Spleen (tissue), 11 donors: ENCODE measurements around the gene UBA3. TPM values are rescaled to one million over a fixed set of nuclear protein-coding genes. Genes with fewer than 3 reads are reported as not detected.
A peak's percentile ranks its signal among the peaks of the same experiment; 100 is the strongest.

ENCODE experiments used
- DNase-seq: peaks from one replicate; pipeline ENCODE4 v3.0.0-alpha.2; 2020
- H3K27ac ChIP-seq, 8 donors: fragments of 200-600 bp; sonication (generic) in 7 of 8; 1 replicate in 4 of 8; 2 replicates in 4 of 8; pipeline versions ENCODE4 v1.5.0 to v1.8.0; 2016 to 2021; ENCODE audit warnings: inconsistent platforms in 4 of 8, mild to moderate bottlenecking in 4 of 8, moderate library complexity in 1 of 8
- H3K27me3 ChIP-seq, 7 donors: fragments of 200-600 bp; sonication (generic) in 6 of 7; replicated peaks in 1 of 7; 1 replicate in 4 of 7; 2 replicates in 3 of 7; pipeline versions ENCODE4 v1.5.0 to v1.8.0; 2016 to 2021; ENCODE audit warnings: inconsistent platforms in 3 of 7, mild to moderate bottlenecking in 1 of 7
- H3K36me3 ChIP-seq, 6 donors: fragments of 200-600 bp; sonication (generic) in 5 of 6; 1 replicate in 4 of 6; 2 replicates in 2 of 6; pipeline versions ENCODE4 v1.5.0 to v1.8.0; 2016 to 2021; ENCODE audit warnings: inconsistent platforms in 2 of 6
- H3K4me1 ChIP-seq, 6 donors: fragments of 200-600 bp; sonication (generic) in 5 of 6; 1 replicate in 3 of 6; 2 replicates in 3 of 6; pipeline versions ENCODE4 v1.5.0 to v1.8.0; 2016 to 2021; ENCODE audit warnings: inconsistent platforms in 3 of 6
- H3K4me3 ChIP-seq, 8 donors: fragments of 200-600 bp; sonication (generic) in 7 of 8; 1 replicate in 4 of 8; 2 replicates in 4 of 8; pipeline versions ENCODE4 v1.5.0 to v1.8.0; 2016 to 2021; ENCODE audit warnings: inconsistent platforms in 4 of 8, mild to moderate bottlenecking in 4 of 8, moderate library complexity in 2 of 8
- H3K9me3 ChIP-seq, 8 donors: fragments of 200-600 bp; sonication (generic) in 7 of 8; 1 replicate in 4 of 8; 2 replicates in 4 of 8; pipeline versions ENCODE4 v1.5.0 to v1.8.0; 2016 to 2021; ENCODE audit warnings: inconsistent platforms in 4 of 8
- CTCF ChIP-seq, 11 experiments: fragments of 200-600 bp in 7 of 11; fragments of 450-650 bp in 4 of 11; sonication (generic) in 4 of 11; IDR thresholded peaks in 8 of 11; conservative IDR thresholded peaks in 3 of 11; 1 replicate in 7 of 11; 2 replicates in 4 of 11; pipeline versions ENCODE4 v1.4.0 to v1.8.0; 2016 to 2021; ENCODE audit warnings: antibody characterized with exemption in 11 of 11, inconsistent platforms in 4 of 11, mild to moderate bottlenecking in 1 of 11
- POLR2A ChIP-seq, 3 donors: fragments of 450-650 bp; IDR thresholded peaks; one replicate each; pipeline ENCODE4 v1.5.1; 2017; ENCODE audit warnings: antibody characterized with exemption in 3 of 3, mild to moderate bottlenecking in 1 of 3
- POLR2AphosphoS5 ChIP-seq, 3 donors: sonication (generic); formaldehyde crosslinking; IDR thresholded peaks; one replicate each; pipeline ENCODE4 v1.5.1; 2017; ENCODE audit warnings: antibody characterized with exemption in 3 of 3
- WGBS, 5 donors: extraction: QIAGEN DNeasy Blood & Tissue Kit in 3 of 5; methylation state at CpG; one replicate each; pipeline versions ENCODE4 v1.1.5 to v1.1.7; 2013 to 2018; 5-methylcytosine and 5-hydroxymethylcytosine counted together
- intact Hi-C: fragments of 100-400 bp; cut with DNase I; formaldehyde crosslinking; loops from one replicate; pipeline ENCODE4 v1.15.0; 2023; ENCODE audit warnings: low total_unique reads
- polyA plus RNA-seq, 3 donors: library from polyadenylated mRNA; stranded (reverse); fragments of 200-250 nt; gene quantifications; one replicate each; pipeline ENCODE4 v1.2.1, GENCODE V29; 2013
- total RNA-seq, 7 donors: library from RNA; depleted of rRNA in 3 of 7; stranded (reverse); fragments of >200 nt in 3 of 7; fragmentation: NEBNext Ultra II Directional in 4 of 7; extraction: Animal tissue kit (Norgen Biotek cat#: 25700) in 4 of 7; gene quantifications; one replicate each; pipeline versions ENCODE4 v1.1.0 to v1.2.1, GENCODE V29; 2016 to 2021
- donor health status: healthy with polysubstance abuse.
- donor health status: DM: no; HTN: no; CAD: no; lungs with moderate emphysema.
- donor health status: DM: no; HTN: no; CAD: no.
- donor health status: Bipolar disorder and iron deficiency.
- donor health status: healthy.
- donor health status: DM: no; HTN: no; CAD: no.
- donor health status: DM: yes; HTN: yes; CAD: no.

UBA3 gene
- total and polyA plus RNA-seq, 10 donors = 50.2 to 101 (median 63.9) TPM

DNA sequence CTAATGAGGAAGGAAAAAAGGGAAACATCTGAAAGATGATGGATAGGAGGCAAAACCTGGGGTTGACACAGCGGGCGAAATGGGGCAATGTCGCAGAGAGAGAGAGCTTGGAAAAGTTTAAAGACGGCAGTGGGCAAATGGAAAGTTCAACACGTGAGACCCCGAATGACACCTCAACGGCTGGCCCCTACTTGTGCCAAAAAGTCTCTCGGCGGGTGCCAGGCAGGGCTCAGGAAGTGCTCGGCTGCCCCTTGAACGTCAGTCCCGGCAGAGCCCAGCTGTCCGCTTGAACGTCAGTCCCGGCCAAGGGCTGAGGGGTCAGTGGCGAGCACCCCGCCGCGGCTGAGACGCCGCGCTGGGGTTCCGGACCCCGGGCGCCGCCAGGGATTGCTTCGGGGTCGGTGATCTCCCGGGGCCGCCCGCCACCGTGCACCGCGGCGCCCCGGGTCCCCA, 67.3 kb downstream of the UBA3 start:
- 4 to 10% (median 7%) methylated on average over 11 to 36 of the region's 36 CpGs for WGBS, 5 donors
- no peaks in the 10 kb centered on the region for H3K27me3 ChIP-seq
- H3K4me3 ChIP-seq = peak overlapping the region; percentile 70 to 91 (median 81)
- H3K4me1 ChIP-seq = peaks cover 7 to 30% (median 22%) of the 10 kb centered on the region in 6 donors
- peaks cover 0 to 29% (median 5%) of the 10 kb centered on the region in 6 donors for H3K36me3 ChIP-seq
- H3K27ac ChIP-seq = peak overlapping the region; percentile 89 to 96 (median 93)
- intact Hi-C loops = no loop called here
- DNase-seq = peak; percentile 87
- no peaks in the 10 kb centered on the region for H3K9me3 ChIP-seq
- TF ChIP-seq POLR2AphosphoS5 (IDR thresholded peaks at IDR 0.05) (peak in 2 of 3 donors; percentile 4 to 23), CTCF (IDR thresholded peaks at IDR 0.05 in 8 of 11, conservative IDR thresholded peaks at IDR 0.05 in 3 of 11) (no peak), POLR2A (IDR thresholded peaks at IDR 0.05) (no peak)

DNA sequence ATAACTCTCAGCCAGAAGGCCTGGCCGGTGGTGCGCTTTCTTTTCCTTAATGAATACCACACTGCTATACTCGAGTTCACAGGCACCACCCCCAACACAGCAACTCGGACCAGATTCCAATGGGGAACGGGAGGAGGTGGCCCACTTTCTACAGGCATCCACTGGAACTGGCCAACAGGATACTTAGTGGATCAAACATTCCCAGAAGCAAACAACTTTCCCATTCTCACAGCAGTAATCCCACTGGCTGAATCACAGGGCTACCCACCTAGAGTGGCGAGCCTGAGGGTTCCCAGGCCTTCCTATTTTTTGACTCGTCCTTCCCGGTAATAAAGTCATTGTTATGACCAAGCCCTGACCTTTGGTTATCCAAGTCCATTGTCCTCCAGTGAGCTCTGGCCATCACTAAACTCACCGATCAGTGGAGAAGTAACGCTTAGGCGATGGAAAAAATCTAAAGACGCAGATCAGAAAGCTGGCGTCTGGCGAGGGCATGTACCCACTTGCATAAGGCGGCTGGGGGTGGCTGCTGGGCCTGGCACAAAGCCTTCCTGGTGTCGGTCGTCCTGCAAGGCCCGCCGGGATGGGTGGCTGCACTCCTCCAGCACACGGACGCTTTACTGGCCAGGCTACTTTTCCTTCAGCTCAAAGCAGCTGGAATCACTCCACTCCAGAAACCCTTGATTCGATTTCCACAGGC, 67.9 kb downstream of the UBA3 start:
- Histone ChIP-seq H3K9me3 (no peaks in the 10 kb centered on the region), H3K27ac (peak overlapping the region; percentile 89 to 96 (median 93)), H3K36me3 (peaks cover 0 to 34% (median 7%) of the 10 kb centered on the region in 6 donors), H3K4me3 (peak overlapping the region; percentile 70 to 91 (median 81)), H3K4me1 (peaks cover 7 to 30% (median 22%) of the 10 kb centered on the region in 6 donors), H3K27me3 (no peaks in the 10 kb centered on the region)
- WGBS, 5 donors = 75 to 88% (median 82%) methylated on average over 22 of the region's 22 CpGs
- no peak for DNase-seq
- intact Hi-C loops = no loop called here
- no peak for TF ChIP-seq POLR2A (IDR thresholded peaks at IDR 0.05)
- TF ChIP-seq POLR2AphosphoS5 (IDR thresholded peaks at IDR 0.05) = no peak
- TF ChIP-seq CTCF (IDR thresholded peaks at IDR 0.05 in 8 of 11, conservative IDR thresholded peaks at IDR 0.05 in 3 of 11) = no peak

GRCh38 chr3:69011096-69011730, 69.0 kb downstream of the UBA3 start:
- peaks cover 0 to 45% (median 12%) of the 10 kb centered on the region in 6 donors for H3K36me3 ChIP-seq
- 91 to 97% (median 96%) methylated on average over 8 of the region's 8 CpGs for WGBS, 5 donors
- no peak overlapping the region for H3K27ac ChIP-seq
- H3K9me3 ChIP-seq = no peaks in the 10 kb centered on the region
- TF ChIP-seq POLR2A (IDR thresholded peaks at IDR 0.05) (no peak), CTCF (IDR thresholded peaks at IDR 0.05 in 8 of 11, conservative IDR thresholded peaks at IDR 0.05 in 3 of 11) (no peak), POLR2AphosphoS5 (IDR thresholded peaks at IDR 0.05) (no peak)
- intact Hi-C loops = no loop called here
- no peak for DNase-seq
- H3K27me3 ChIP-seq = no peaks in the 10 kb centered on the region
- no peak overlapping the region for H3K4me3 ChIP-seq
- peaks cover 7 to 30% (median 22%) of the 10 kb centered on the region in 6 donors for H3K4me1 ChIP-seq
